SK-MEL-5 (cell line): ENCODE results near the gene SLC22A4. TPM values are rescaled to one million over a fixed set of nuclear protein-coding genes. Genes with fewer than 3 reads are reported as not detected.

Experiments used
- DNase-seq: peaks from one replicate; pipeline ENCODE4 v3.0.0-alpha.2; 2016; ENCODE audit warnings: low read depth, low spot score
- in situ Hi-C: cut with HindIII; loops from 2 replicates; pipeline ENCODE4 v1.10.0; 2016; ENCODE audit warnings: low sequenced_read_pairs, high pct_unique_total_duplicates, low pct_unique_long_range_greater_than_20kb
- total RNA-seq: library from RNA; depleted of rRNA; stranded (reverse); fragments of >200 nt; shearing (Covaris generic); gene quantifications from 2 replicates; pipeline ENCODE4 v1.2.3, GENCODE V29; 2014

Gene SLC22A4
- total RNA-seq, 1 experiment from 2014 or later = 0.66 TPM

- DNase-seq = no peak
- in situ Hi-C loops = no loop called here
These were observed 82.8 kb downstream of the SLC22A4 start for GRCh38 chr5:132376694-132377641.

GRCh38 chr5:132377738-132378137 is 83.5 kb downstream of the SLC22A4 start:
- DNase-seq = no peak
- in situ Hi-C loops = no loop called here

- in situ Hi-C loops = no loop called here
- no peak for DNase-seq
These were observed 84.4 kb downstream of the SLC22A4 start for GRCh38 chr5:132378580-132378979.

GRCh38 chr5:132380047-132380446 is 85.9 kb downstream of the SLC22A4 start:
- DNase-seq = no peak
- in situ Hi-C loops = no loop called here

- DNase-seq = no peak
- in situ Hi-C loops = no loop called here
These were observed 86.5 kb downstream of the SLC22A4 start for GRCh38 chr5:132380741-132381140.

GRCh38 chr5:132381614-132382013 is 87.4 kb downstream of the SLC22A4 start:
- no peak for DNase-seq
- in situ Hi-C loops = no loop called here

GRCh38 chr5:132383261-132383660 is 89.1 kb downstream of the SLC22A4 start:
- DNase-seq = no peak
- in situ Hi-C loops = no loop called here

- no peak for DNase-seq
- in situ Hi-C loops = no loop called here
These were observed 89.8 kb downstream of the SLC22A4 start for GRCh38 chr5:132383984-132384383.

GRCh38 chr5:132384506-132385050 is 90.4 kb downstream of the SLC22A4 start:
- no peak for DNase-seq
- in situ Hi-C loops = no loop called here

GRCh38 chr5:132385326-132386105 is 91.3 kb downstream of the SLC22A4 start:
- in situ Hi-C loops = no loop called here
- peak; percentile 82 for DNase-seq

- in situ Hi-C loops = no loop called here
- DNase-seq = peak; percentile 76
These were observed 92.6 kb downstream of the SLC22A4 start for GRCh38 chr5:132386644-132387286.

- in situ Hi-C loops = no loop called here
- peak; percentile 44 for DNase-seq
These were observed 93.5 kb downstream of the SLC22A4 start for GRCh38 chr5:132387640-132388117.

- no peak for DNase-seq
- in situ Hi-C loops = no loop called here
These were observed 94.3 kb downstream of the SLC22A4 start for GRCh38 chr5:132388244-132389050.

GRCh38 chr5:132389051-132389331 is 94.8 kb downstream of the SLC22A4 start:
- DNase-seq = no peak
- in situ Hi-C loops = no loop called here

- in situ Hi-C loops = no loop called here
These were observed 95.5 kb downstream of the SLC22A4 start for GRCh38 chr5:132389585-132390286.

GRCh38 chr5:132391247-132391646 is 97.1 kb downstream of the SLC22A4 start:
- in situ Hi-C loops = no loop called here
- no peak for DNase-seq

More at GRCh38 chr5:132389585-132390286, 95.5 kb downstream of the SLC22A4 start:
- peak; percentile 60 for DNase-seq

GRCh38 chr5:132391870-132392269 is 97.7 kb downstream of the SLC22A4 start:
- no peak for DNase-seq
- in situ Hi-C loops = no loop called here
